Ishikawa (cell line): ENCODE data around the gene CACNA2D3.

Experiments
- CEBPB ChIP-seq: IDR thresholded peaks from 2 replicates; pipeline ENCODE4 v1.6.1; 2012
- CREB1 ChIP-seq: IDR thresholded peaks from 2 replicates; pipeline ENCODE4 v1.6.1; 2012; ENCODE audit warnings: low read depth
- EGR1 ChIP-seq: IDR thresholded peaks from 2 replicates; pipeline ENCODE4 v1.6.1; 2012
- EP300 ChIP-seq: IDR thresholded peaks from 2 replicates; pipeline ENCODE4 v1.6.1; 2012; ENCODE audit warnings: borderline replicate concordance
- FOXM1 ChIP-seq: IDR thresholded peaks from 2 replicates; pipeline ENCODE4 v1.6.1; 2012; ENCODE audit warnings: low read depth, borderline replicate concordance
- MAX ChIP-seq: IDR thresholded peaks from 2 replicates; pipeline ENCODE4 v1.6.1; 2012
- NFIC ChIP-seq: IDR thresholded peaks from 2 replicates; pipeline ENCODE4 v1.6.1; 2012
- RAD21 ChIP-seq: IDR thresholded peaks from 2 replicates; pipeline ENCODE4 v1.6.1; 2012; ENCODE audit warnings: low read depth
- REST ChIP-seq: IDR thresholded peaks from 2 replicates; pipeline ENCODE4 v1.6.1; 2012; ENCODE audit warnings: low read depth, mild to moderate bottlenecking
- TAF1 ChIP-seq: IDR thresholded peaks from 2 replicates; pipeline ENCODE4 v1.6.1; 2012; ENCODE audit warnings: low read depth, mild to moderate bottlenecking
- USF1 ChIP-seq: IDR thresholded peaks from 2 replicates; pipeline ENCODE4 v1.6.1; 2012
- YY1 ChIP-seq: IDR thresholded peaks from 2 replicates; pipeline ENCODE4 v1.6.1; 2012; ENCODE audit warnings: low read depth

DNA sequence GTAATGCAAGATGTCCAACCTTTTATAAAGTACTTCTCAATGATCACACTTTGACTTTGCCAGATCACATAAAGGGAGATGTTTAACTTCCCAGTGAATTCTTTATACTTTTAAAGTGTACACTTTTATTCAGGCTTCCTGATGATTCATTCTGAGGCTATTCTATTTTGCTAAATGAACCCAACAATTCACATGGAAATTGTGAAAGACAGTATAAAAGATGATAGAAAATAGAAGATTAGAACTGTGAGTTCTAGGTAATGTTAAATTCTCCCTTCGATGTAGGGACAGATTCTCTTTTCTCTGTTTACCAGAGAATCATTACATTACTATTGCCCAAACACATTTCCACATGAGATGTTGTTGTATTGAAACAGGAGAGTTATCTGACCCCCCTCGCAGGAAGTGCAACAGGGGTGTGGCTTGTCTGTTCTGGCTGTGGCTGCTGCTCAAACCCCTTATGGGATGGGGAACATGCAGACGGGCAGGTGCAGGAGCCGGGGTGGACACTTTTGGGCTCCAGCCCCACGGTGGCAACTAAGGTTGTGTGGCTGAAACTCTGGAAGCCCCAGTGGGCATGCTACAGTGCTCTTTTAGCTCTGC lies 936.8 kb downstream of the CACNA2D3 start:
- TF ChIP-seq CEBPB (no peak), EP300 (no peak), FOXM1 (no peak), EGR1 (no peak), RAD21 (no peak), REST (no peak), YY1 (no peak), USF1 (no peak), MAX (no peak), CREB1 (no peak), TAF1 (no peak), NFIC (no peak)
